Mucosa of stomach (tissue), 1 donor: Measurements from ENCODE around the gene FBXL20.
"Not testable (repeated sequence)": the region's sequence is repeated elsewhere in the genome, so short reads cannot be mapped to it uniquely, and the experiment has no call there.

ENCODE experiments used
- H3K27me3 ChIP-seq: one replicate; pipeline ENCODE4 v1.7.0; 2013; ENCODE audit warnings: mild to moderate bottlenecking, low read length; ENCODE audit not compliant: control insufficient read depth, insufficient read depth
- H3K36me3 ChIP-seq: one replicate; pipeline ENCODE4 v1.7.0; 2013; ENCODE audit warnings: low read length; ENCODE audit not compliant: control insufficient read depth, insufficient read depth
- H3K4me1 ChIP-seq: one replicate; pipeline ENCODE4 v1.7.0; 2013; ENCODE audit warnings: mild to moderate bottlenecking, low read length; ENCODE audit not compliant: control insufficient read depth, insufficient read depth
- H3K4me3 ChIP-seq: one replicate; pipeline ENCODE4 v1.7.0; 2013; ENCODE audit warnings: low read length
- H3K9ac ChIP-seq: one replicate; pipeline ENCODE4 v1.7.0; 2013; ENCODE audit warnings: mild to moderate bottlenecking, low read length, moderate library complexity
- H3K9me3 ChIP-seq: one replicate; pipeline ENCODE4 v1.7.0; 2013; ENCODE audit warnings: mild to moderate bottlenecking, low read length, moderate library complexity; ENCODE audit not compliant: control insufficient read depth
- donor health status: Pancreatic carcinoma.

The FBXL20 gene

DNA sequence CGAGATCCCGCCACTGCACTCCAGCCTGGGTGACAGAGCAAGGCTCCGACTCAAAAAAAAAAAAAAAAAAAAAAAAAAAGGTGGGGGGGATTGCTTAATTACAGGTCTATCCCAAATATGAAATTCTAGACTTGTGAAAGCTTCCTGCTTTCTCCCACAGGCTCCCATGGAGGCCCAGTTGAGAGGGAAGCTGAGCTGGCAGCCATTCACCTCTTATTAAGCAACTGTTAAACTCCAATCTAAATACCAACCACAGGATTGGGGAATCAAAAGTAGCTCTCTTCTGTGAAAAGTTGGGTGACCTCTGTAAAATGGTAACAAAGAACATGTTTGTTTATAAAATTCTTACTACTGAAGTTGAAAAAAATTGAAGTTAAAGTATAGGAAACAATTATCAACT lies 129.9 kb downstream of the FBXL20 start:
- H3K36me3 ChIP-seq, result no peaks in the 10 kb centered on the region

DNA sequence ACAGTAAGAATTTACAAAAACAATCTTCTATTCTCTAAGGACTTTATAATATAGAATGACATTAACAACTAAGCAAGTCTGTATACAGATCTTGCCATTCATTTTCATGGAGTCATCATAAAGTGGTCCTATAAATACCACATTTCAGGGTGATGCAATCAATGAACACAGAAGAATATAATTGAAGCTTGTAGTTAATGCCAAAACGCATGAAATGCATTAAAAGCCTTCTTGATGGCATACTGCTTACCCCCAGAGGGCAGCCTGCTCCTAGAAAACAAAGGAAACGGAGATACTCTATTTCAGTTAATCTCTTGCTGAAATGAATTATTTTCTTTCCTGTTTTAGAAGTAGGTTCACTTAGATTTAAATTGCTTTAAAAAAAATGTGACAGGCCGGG lies 130.5 kb downstream of the FBXL20 start:
- Histone ChIP-seq H3K27me3 (no peaks in the 10 kb centered on the region), H3K9me3 (no peaks in the 10 kb centered on the region), H3K4me1 (no peaks in the 10 kb centered on the region), H3K36me3 (no peaks in the 10 kb centered on the region), H3K4me3 (no peak overlapping the region), H3K9ac (no peak overlapping the region)

More for the DNA sequence above, 129.9 kb downstream of the FBXL20 start:
- Histone ChIP-seq H3K4me3 (no peak overlapping the region), H3K27me3 (no peaks in the 10 kb centered on the region), H3K9ac (no peak overlapping the region), H3K4me1 (no peaks in the 10 kb centered on the region), H3K9me3 (no peaks in the 10 kb centered on the region)

- peaks cover 15% of the 10 kb centered on the region for H3K36me3 ChIP-seq
- no peaks in the 10 kb centered on the region for H3K27me3 ChIP-seq
- H3K4me3 ChIP-seq, result no peak overlapping the region
- no peaks in the 10 kb centered on the region for H3K4me1 ChIP-seq
- no peaks in the 10 kb centered on the region for H3K9me3 ChIP-seq
- H3K9ac ChIP-seq, result no peak overlapping the region
Measured at GRCh38 chr17:39264119-39264518, 137.3 kb downstream of the FBXL20 start.

DNA sequence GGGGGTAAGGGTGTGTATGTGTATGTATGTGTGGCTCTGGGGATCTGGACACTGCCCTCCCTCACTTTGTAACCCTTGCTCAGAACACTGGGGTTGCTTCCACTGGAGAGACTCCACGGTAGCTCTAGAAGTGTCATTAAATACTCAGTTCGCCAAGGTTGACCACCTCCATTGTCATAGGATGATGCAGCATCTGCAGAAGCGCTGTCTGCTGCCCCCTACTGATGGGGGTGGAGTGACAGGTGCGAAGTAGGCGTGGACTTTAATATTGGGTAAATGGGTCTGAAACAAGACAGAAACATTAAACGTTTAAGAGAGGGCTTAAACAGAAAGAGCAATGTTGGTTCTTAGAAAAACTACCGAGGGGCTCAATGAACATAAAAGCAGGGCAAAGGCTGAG lies 140.1 kb downstream of the FBXL20 start:
- peaks cover 19% of the 10 kb centered on the region for H3K36me3 ChIP-seq

DNA sequence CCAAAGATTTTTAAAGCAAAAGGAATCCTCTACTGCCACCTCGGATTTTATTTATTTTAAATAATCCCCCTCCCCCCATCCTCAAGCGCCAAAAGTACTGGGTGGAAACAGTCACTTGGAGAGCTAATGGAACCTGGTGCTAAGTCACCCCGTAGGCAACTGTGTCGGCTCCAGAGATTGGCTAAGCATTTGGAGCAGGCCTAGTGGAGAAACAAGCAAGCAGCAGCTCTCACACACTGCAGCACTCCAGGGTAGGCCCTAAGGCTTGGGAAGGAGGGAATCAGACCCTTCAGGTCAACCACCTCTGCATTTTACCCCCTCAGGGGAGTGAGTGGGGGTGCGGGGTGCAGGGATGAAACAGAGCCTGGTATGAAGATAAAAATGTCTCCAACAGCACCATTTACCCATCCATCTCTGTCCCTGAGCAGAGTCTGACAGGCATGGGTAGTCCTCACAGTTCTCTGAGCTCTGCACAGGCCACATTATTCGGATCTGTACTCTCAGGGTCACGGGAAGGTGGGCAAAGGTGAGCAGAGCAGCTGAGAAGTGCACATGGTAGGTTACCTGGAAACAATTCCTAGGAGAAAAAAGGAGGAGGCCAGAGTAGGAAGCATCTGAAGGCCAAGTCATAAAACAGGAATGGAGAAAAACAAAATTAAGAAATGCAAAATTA lies 148.5 kb downstream of the FBXL20 start:
- Histone ChIP-seq H3K36me3 (no peaks in the 10 kb centered on the region), H3K4me3 (no peak overlapping the region), H3K27me3 (no peaks in the 10 kb centered on the region), H3K9ac (no peak overlapping the region), H3K9me3 (no peaks in the 10 kb centered on the region), H3K4me1 (no peaks in the 10 kb centered on the region)

More for the DNA sequence above, 140.1 kb downstream of the FBXL20 start:
- no peaks in the 10 kb centered on the region for H3K4me1 ChIP-seq
- H3K9ac ChIP-seq, result no peak overlapping the region
- H3K27me3 ChIP-seq, result no peaks in the 10 kb centered on the region
- H3K9me3 ChIP-seq, result no peaks in the 10 kb centered on the region
- no peak overlapping the region for H3K4me3 ChIP-seq

DNA sequence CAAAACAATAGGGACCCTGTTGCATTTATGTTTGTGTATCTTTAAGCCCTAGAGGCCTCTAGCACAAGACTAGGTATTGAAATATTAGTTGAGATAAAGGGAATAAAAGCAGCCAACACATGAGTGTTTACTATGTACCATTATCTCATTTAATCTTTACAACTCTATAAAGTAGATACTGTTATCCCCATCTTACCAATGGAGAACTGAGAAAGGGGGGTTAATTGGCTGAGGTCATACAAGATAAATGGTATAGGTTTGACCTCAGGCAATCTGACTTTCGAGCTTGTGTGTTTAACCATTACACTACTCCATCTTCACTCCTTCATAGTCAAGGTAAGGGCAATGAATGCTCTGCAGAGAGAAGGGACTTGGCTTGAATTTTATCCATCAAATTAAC lies 149.4 kb downstream of the FBXL20 start:
- Histone ChIP-seq H3K27me3 (no peaks in the 10 kb centered on the region), H3K4me3 (no peak overlapping the region), H3K9me3 (no peaks in the 10 kb centered on the region), H3K4me1 (no peaks in the 10 kb centered on the region), H3K36me3 (no peaks in the 10 kb centered on the region), H3K9ac (no peak overlapping the region)

DNA sequence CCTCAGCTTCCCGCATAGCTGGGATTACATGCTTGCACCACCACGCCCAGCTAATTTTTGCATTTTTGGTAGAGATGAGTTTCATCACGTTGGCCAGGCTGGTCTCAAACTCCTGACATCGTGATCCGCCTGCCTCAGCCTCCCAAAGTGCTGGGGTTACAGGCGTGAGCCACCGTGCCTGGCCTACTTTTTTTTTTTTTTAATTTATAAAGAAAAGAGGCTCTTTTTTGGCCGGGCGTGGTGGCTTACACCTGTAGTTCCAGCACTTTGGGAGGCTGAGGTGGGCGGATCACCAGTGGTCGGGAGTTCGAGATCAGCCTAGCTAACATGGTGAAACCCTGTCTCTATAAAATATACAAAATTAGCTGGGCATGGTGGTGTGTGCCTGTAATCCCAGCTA lies 151.3 kb downstream of the FBXL20 start:
- H3K27me3 ChIP-seq, H3K4me1 ChIP-seq, H3K9ac ChIP-seq: not testable (repeated sequence)

GRCh38 chr17:39246274-39246673 lies 155.2 kb downstream of the FBXL20 start:
- peaks cover 8% of the 10 kb centered on the region for H3K27me3 ChIP-seq
- no peak overlapping the region for H3K9ac ChIP-seq
- peaks cover 8% of the 10 kb centered on the region for H3K4me1 ChIP-seq
- H3K36me3 ChIP-seq, result no peaks in the 10 kb centered on the region
- H3K4me3 ChIP-seq, result no peak overlapping the region
- no peaks in the 10 kb centered on the region for H3K9me3 ChIP-seq

More for the DNA sequence above, 151.3 kb downstream of the FBXL20 start:
- H3K36me3 ChIP-seq, H3K9me3 ChIP-seq, H3K4me3 ChIP-seq: not testable (repeated sequence)

GRCh38 chr17:39244600-39245570 lies 156.5 kb downstream of the FBXL20 start:
- peaks cover 9% of the 10 kb centered on the region for H3K4me1 ChIP-seq
- no peaks in the 10 kb centered on the region for H3K36me3 ChIP-seq
- no peak overlapping the region for H3K4me3 ChIP-seq
- H3K27me3 ChIP-seq, result peaks cover 8% of the 10 kb centered on the region
- H3K9ac ChIP-seq, result no peak overlapping the region
- no peaks in the 10 kb centered on the region for H3K9me3 ChIP-seq

DNA sequence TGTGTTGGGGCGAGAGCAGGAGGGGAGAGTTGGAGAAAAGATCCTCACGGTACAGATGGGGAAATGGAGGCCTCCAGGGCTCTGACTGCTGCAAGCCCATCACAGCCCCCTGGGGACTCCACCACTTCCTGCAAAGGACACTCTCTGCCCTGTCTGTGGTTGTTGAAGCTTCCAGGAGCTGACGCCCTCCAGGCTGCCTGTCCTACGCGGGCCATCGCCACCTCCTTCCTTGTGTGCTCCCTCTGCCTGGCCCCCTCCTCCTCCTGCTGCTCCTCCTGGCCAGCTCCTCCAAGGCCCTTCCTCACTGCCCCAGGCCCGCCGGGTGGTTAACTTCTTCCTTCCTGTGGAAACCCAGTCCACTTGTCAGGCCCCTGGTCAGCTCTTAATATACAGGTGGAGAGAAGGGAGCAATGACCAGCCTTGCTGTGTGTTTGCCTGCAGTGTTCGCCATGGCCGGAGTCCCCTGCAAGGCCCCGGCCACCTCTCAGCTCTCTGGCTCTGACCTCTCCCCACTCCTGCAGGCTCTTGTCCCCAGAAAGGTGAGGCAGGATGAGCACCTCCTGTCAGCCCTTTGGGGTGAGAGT lies 157.3 kb downstream of the FBXL20 start:
- Histone ChIP-seq H3K36me3 (no peaks in the 10 kb centered on the region), H3K4me1 (peaks cover 15% of the 10 kb centered on the region), H3K9ac (no peak overlapping the region), H3K9me3 (no peaks in the 10 kb centered on the region), H3K4me3 (no peak overlapping the region), H3K27me3 (peaks cover 8% of the 10 kb centered on the region)

DNA sequence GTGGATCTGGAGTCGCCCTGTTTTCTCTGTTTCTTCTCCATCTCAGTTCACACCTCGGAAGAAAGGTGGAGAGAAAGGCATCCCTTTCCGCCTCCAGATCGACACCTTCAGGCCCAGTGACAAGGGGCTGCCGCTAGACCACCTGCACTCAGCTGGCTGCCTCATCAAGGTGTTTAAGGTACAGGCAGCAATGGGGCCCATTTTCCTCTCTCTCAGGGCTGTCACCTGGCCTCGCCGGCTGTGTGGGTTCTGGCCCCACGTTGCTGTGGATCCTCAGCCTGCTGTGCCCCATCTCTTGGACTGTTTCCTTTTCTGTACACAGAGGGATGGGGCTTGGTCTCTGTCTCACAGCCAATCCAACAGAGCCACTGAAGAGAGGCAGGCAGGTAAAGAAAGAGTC lies 158.3 kb downstream of the FBXL20 start:
- Histone ChIP-seq H3K4me1 (peaks cover 23% of the 10 kb centered on the region), H3K27me3 (peaks cover 10% of the 10 kb centered on the region), H3K4me3 (no peak overlapping the region), H3K9ac (no peak overlapping the region), H3K9me3 (no peaks in the 10 kb centered on the region), H3K36me3 (no peaks in the 10 kb centered on the region)

DNA sequence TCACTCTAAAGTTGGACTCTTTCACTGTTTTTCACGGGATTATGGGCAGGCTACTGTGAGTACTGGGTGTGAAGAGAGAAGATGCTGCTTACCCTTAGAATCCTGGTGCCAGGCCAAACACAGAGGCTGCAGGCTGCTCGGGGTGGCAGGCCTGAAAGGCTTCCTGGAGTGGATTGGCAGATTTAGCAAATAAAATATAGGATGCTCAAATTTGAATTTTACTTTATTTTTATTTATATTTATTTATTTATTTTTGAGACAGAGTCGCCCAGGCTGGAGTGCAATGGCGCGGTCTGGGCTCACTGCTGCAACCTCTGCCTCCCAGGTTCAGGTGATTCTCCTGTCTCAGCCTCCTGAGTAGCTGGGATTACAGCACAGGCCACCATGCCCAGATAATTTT lies 160.8 kb downstream of the FBXL20 start:
- no peak overlapping the region for H3K9ac ChIP-seq
- no peaks in the 10 kb centered on the region for H3K36me3 ChIP-seq
- peaks cover 32% of the 10 kb centered on the region for H3K4me1 ChIP-seq
- H3K9me3 ChIP-seq, result no peaks in the 10 kb centered on the region
- H3K4me3 ChIP-seq, result no peak overlapping the region
- H3K27me3 ChIP-seq, result peaks cover 17% of the 10 kb centered on the region
